ENCODE results near the gene KCNJ14.

Gene KCNJ14

GRCh38 chr19:48458016-48458415 is 2.6 kb downstream of the KCNJ14 start:
- Histone ChIP-seq H3K4me3 (ENCODE audit: low read depth, low read length) (no peak overlapping the region), H3K4me1 (ENCODE audit: control insufficient read depth, insufficient read depth, low read length) (no peaks in the 10 kb centered on the region), H3K9ac (ENCODE audit: low read depth, low read length) (no peak overlapping the region), H3K36me3 (ENCODE audit: control insufficient read depth, insufficient read depth, low read length) (peaks cover 44% of the 10 kb centered on the region), H3K27me3 (ENCODE audit: control insufficient read depth, insufficient read depth, low read length) (no peaks in the 10 kb centered on the region), H3K9me3 (ENCODE audit: control insufficient read depth, insufficient read depth, low read length) (no peaks in the 10 kb centered on the region), H3K27ac (ENCODE audit: low read depth, low read length) (no peak overlapping the region)

GRCh38 chr19:48461651-48461981 is 6.2 kb downstream of the KCNJ14 start:
- Histone ChIP-seq H3K27ac (ENCODE audit: low read depth, low read length) (no peak overlapping the region), H3K9ac (ENCODE audit: low read depth, low read length) (no peak overlapping the region), H3K27me3 (ENCODE audit: control insufficient read depth, insufficient read depth, low read length) (no peaks in the 10 kb centered on the region), H3K36me3 (ENCODE audit: control insufficient read depth, insufficient read depth, low read length) (peaks cover 12% of the 10 kb centered on the region), H3K4me1 (ENCODE audit: control insufficient read depth, insufficient read depth, low read length) (no peaks in the 10 kb centered on the region), H3K9me3 (ENCODE audit: control insufficient read depth, insufficient read depth, low read length) (no peaks in the 10 kb centered on the region), H3K4me3 (ENCODE audit: low read depth, low read length) (no peak overlapping the region)

GRCh38 chr19:48461982-48462655 is 6.7 kb downstream of the KCNJ14 start:
- Histone ChIP-seq H3K27me3 (ENCODE audit: control insufficient read depth, insufficient read depth, low read length) (no peaks in the 10 kb centered on the region), H3K27ac (ENCODE audit: low read depth, low read length) (no peak overlapping the region), H3K36me3 (ENCODE audit: control insufficient read depth, insufficient read depth, low read length) (peaks cover 7% of the 10 kb centered on the region), H3K4me3 (ENCODE audit: low read depth, low read length) (no peak overlapping the region), H3K4me1 (ENCODE audit: control insufficient read depth, insufficient read depth, low read length) (no peaks in the 10 kb centered on the region), H3K9ac (ENCODE audit: low read depth, low read length) (no peak overlapping the region), H3K9me3 (ENCODE audit: control insufficient read depth, insufficient read depth, low read length) (no peaks in the 10 kb centered on the region)

GRCh38 chr19:48465215-48465614 is 9.8 kb downstream of the KCNJ14 start:
- Histone ChIP-seq H3K9ac (ENCODE audit: low read depth, low read length) (no peak overlapping the region), H3K27ac (ENCODE audit: low read depth, low read length) (no peak overlapping the region), H3K36me3 (ENCODE audit: control insufficient read depth, insufficient read depth, low read length) (peaks cover 4% of the 10 kb centered on the region; the same call in 1 of the 2 replicates), H3K27me3 (ENCODE audit: control insufficient read depth, insufficient read depth, low read length) (no peaks in the 10 kb centered on the region), H3K4me3 (ENCODE audit: low read depth, low read length) (no peak overlapping the region), H3K9me3 (ENCODE audit: control insufficient read depth, insufficient read depth, low read length) (no peaks in the 10 kb centered on the region), H3K4me1 (ENCODE audit: control insufficient read depth, insufficient read depth, low read length) (no peaks in the 10 kb centered on the region)

- H3K4me3 ChIP-seq (ENCODE audit: low read depth, low read length): no peak overlapping the region
- no peaks in the 10 kb centered on the region for H3K9me3 ChIP-seq (ENCODE audit: control insufficient read depth, insufficient read depth, low read length)
- no peak overlapping the region for H3K27ac ChIP-seq (ENCODE audit: low read depth, low read length)
- peaks cover 16% of the 10 kb centered on the region for H3K36me3 ChIP-seq (ENCODE audit: control insufficient read depth, insufficient read depth, low read length)
- no peak overlapping the region for H3K9ac ChIP-seq (ENCODE audit: low read depth, low read length)
- no peaks in the 10 kb centered on the region for H3K27me3 ChIP-seq (ENCODE audit: control insufficient read depth, insufficient read depth, low read length)
- no peaks in the 10 kb centered on the region for H3K4me1 ChIP-seq (ENCODE audit: control insufficient read depth, insufficient read depth, low read length)
These were observed 11.4 kb downstream of the KCNJ14 start for GRCh38 chr19:48466561-48467325.

GRCh38 chr19:48468772-48469288 is 13.5 kb downstream of the KCNJ14 start:
- Histone ChIP-seq H3K36me3 (ENCODE audit: control insufficient read depth, insufficient read depth, low read length) (peaks cover 36% of the 10 kb centered on the region), H3K9ac (ENCODE audit: low read depth, low read length) (peak overlapping the region; percentile 95), H3K27ac (ENCODE audit: low read depth, low read length) (peak overlapping the region; percentile 100), H3K4me3 (ENCODE audit: low read depth, low read length) (peak overlapping the region; percentile 95), H3K27me3 (ENCODE audit: control insufficient read depth, insufficient read depth, low read length) (no peaks in the 10 kb centered on the region), H3K9me3 (ENCODE audit: control insufficient read depth, insufficient read depth, low read length) (no peaks in the 10 kb centered on the region), H3K4me1 (ENCODE audit: control insufficient read depth, insufficient read depth, low read length) (no peaks in the 10 kb centered on the region)

GRCh38 chr19:48469289-48469881 is 14.0 kb downstream of the KCNJ14 start, which contains the start of gene CYTH2:
CYTH2 (plus strand) TSS chr19:48469369; CDS start chr19:48469508, 139 bp downstream.
- Histone ChIP-seq H3K9me3 (ENCODE audit: control insufficient read depth, insufficient read depth, low read length) (no peaks in the 10 kb centered on the region), H3K9ac (ENCODE audit: low read depth, low read length) (peak within 1 kb of the TSS; percentile 95), H3K27ac (ENCODE audit: low read depth, low read length) (peak within 1 kb of the TSS; percentile 100), H3K36me3 (ENCODE audit: control insufficient read depth, insufficient read depth, low read length) (peaks cover 42% of the 10 kb centered on the region), H3K27me3 (ENCODE audit: control insufficient read depth, insufficient read depth, low read length) (no peaks in the 10 kb centered on the region), H3K4me1 (ENCODE audit: control insufficient read depth, insufficient read depth, low read length) (no peaks in the 10 kb centered on the region), H3K4me3 (ENCODE audit: low read depth, low read length) (peak within 1 kb of the TSS; percentile 95)

GRCh38 chr19:48469934-48470680 is 14.7 kb downstream of the KCNJ14 start:
- no peaks in the 10 kb centered on the region for H3K9me3 ChIP-seq (ENCODE audit: control insufficient read depth, insufficient read depth, low read length)
- H3K9ac ChIP-seq (ENCODE audit: low read depth, low read length): no peak overlapping the region
- no peaks in the 10 kb centered on the region for H3K4me1 ChIP-seq (ENCODE audit: control insufficient read depth, insufficient read depth, low read length)
- no peaks in the 10 kb centered on the region for H3K27me3 ChIP-seq (ENCODE audit: control insufficient read depth, insufficient read depth, low read length)
- peaks cover 49% of the 10 kb centered on the region for H3K36me3 ChIP-seq (ENCODE audit: control insufficient read depth, insufficient read depth, low read length)
- peak overlapping the region; percentile 95 for H3K4me3 ChIP-seq (ENCODE audit: low read depth, low read length)
- peak overlapping the region; percentile 100 for H3K27ac ChIP-seq (ENCODE audit: low read depth, low read length)

GRCh38 chr19:48470856-48471255 is 15.5 kb downstream of the KCNJ14 start:
- H3K36me3 ChIP-seq (ENCODE audit: control insufficient read depth, insufficient read depth, low read length): peaks cover 57% of the 10 kb centered on the region
- no peak overlapping the region for H3K27ac ChIP-seq (ENCODE audit: low read depth, low read length)
- no peaks in the 10 kb centered on the region for H3K27me3 ChIP-seq (ENCODE audit: control insufficient read depth, insufficient read depth, low read length)
- no peak overlapping the region for H3K9ac ChIP-seq (ENCODE audit: low read depth, low read length)
- H3K4me3 ChIP-seq (ENCODE audit: low read depth, low read length): no peak overlapping the region
- no peaks in the 10 kb centered on the region for H3K9me3 ChIP-seq (ENCODE audit: control insufficient read depth, insufficient read depth, low read length)
- H3K4me1 ChIP-seq (ENCODE audit: control insufficient read depth, insufficient read depth, low read length): no peaks in the 10 kb centered on the region

GRCh38 chr19:48471836-48472235 is 16.5 kb downstream of the KCNJ14 start:
- H3K27me3 ChIP-seq (ENCODE audit: control insufficient read depth, insufficient read depth, low read length): no peaks in the 10 kb centered on the region
- H3K4me3 ChIP-seq (ENCODE audit: low read depth, low read length): no peak overlapping the region
- no peaks in the 10 kb centered on the region for H3K9me3 ChIP-seq (ENCODE audit: control insufficient read depth, insufficient read depth, low read length)
- peaks cover 63% of the 10 kb centered on the region for H3K36me3 ChIP-seq (ENCODE audit: control insufficient read depth, insufficient read depth, low read length)
- no peak overlapping the region for H3K9ac ChIP-seq (ENCODE audit: low read depth, low read length)
- H3K4me1 ChIP-seq (ENCODE audit: control insufficient read depth, insufficient read depth, low read length): no peaks in the 10 kb centered on the region
- H3K27ac ChIP-seq (ENCODE audit: low read depth, low read length): no peak overlapping the region
